B cell (primary cell): Measurements from ENCODE around the gene BPIFB6. TPM values are rescaled to one million over a fixed set of nuclear protein-coding genes. Genes with fewer than 3 reads are reported as not detected.

ENCODE experiments used
- ATAC-seq: fragments of 200-7000 bp; cut with Tn5 transposase; one replicate; pipeline ENCODE4 v1.10.0; 2021; ENCODE audit warnings: low read depth, mild to moderate bottlenecking, moderate number of reproducible peaks, moderate library complexity
- CTCF ChIA-PET: fragments of 350-600 bp; sonication (Branson Sonifier 250); formaldehyde crosslinking; loops from one replicate; lab custom pipeline; 2021; ENCODE audit warnings: antibody characterized with exemption, inconsistent platforms; lab: Charles Lee
- POLR2A ChIA-PET: fragments of 350-600 bp; sonication (Branson Sonifier 250); formaldehyde crosslinking; loops from one replicate; lab custom pipeline; 2021; ENCODE audit warnings: antibody characterized with exemption; lab: Charles Lee
- DNase-seq: peaks from one replicate; pipeline ENCODE4 v3.0.0; 2013
- H2AFZ ChIP-seq: 2 replicates; pipeline ENCODE4 v1.6.1; 2012; ENCODE audit warnings: mild to moderate bottlenecking, low read depth, low read length; ENCODE audit not compliant: insufficient read depth, poor library complexity, severe bottlenecking
- H3K27ac ChIP-seq, 2 donors: 1 replicate in 1 of 2; 2 replicates in 1 of 2; pipeline ENCODE4 v1.5.1; 2012 to 2013; ENCODE audit warnings: low read length in 2 of 2, mild to moderate bottlenecking in 2 of 2, moderate library complexity in 1 of 2
- H3K27me3 ChIP-seq, 4 experiments: fragments of 200-600 bp in 1 of 4; sonication (generic) in 1 of 4; replicated peaks in 1 of 4; 1 replicate in 2 of 4; 2 replicates in 2 of 4; pipeline versions ENCODE4 v1.6.1 to v1.7.0; 2013 to 2016; ENCODE audit warnings: low read length in 3 of 4, mild to moderate bottlenecking in 2 of 4, mixed read lengths in 1 of 4, moderate library complexity in 1 of 4; ENCODE audit not compliant: insufficient read depth in 4 of 4, control insufficient read depth in 3 of 4; ENCODE audit errors: control extremely low read depth in 1 of 4
- H3K36me3 ChIP-seq, 2 experiments: replicated peaks in 1 of 2; 1 replicate in 1 of 2; 2 replicates in 1 of 2; pipeline versions ENCODE4 v1.6.1 to v1.7.1; 2013; ENCODE audit warnings: low read length in 1 of 2; ENCODE audit not compliant: insufficient read depth in 2 of 2, control insufficient read depth in 1 of 2; ENCODE audit errors: control extremely low read depth in 1 of 2, extremely low read depth in 1 of 2
- H3K4me1 ChIP-seq, 2 donors: fragments of 200-600 bp in 1 of 2; sonication (generic) in 1 of 2; 1 replicate in 1 of 2; 2 replicates in 1 of 2; pipeline versions ENCODE4 v1.5.1 to v1.6.1; 2013 to 2017; ENCODE audit warnings: low read length in 2 of 2; ENCODE audit not compliant: control insufficient read depth in 2 of 2, insufficient read depth in 2 of 2
- H3K4me2 ChIP-seq: replicated peaks from 2 replicates; pipeline ENCODE3; 2012; ENCODE audit warnings: mild to moderate bottlenecking, low read depth, low read length; ENCODE audit not compliant: poor library complexity, severe bottlenecking
- H3K4me3 ChIP-seq, 5 experiments: fragments of 200-600 bp in 1 of 5; sonication (generic) in 1 of 5; 1 replicate in 3 of 5; 2 replicates in 2 of 5; pipeline versions ENCODE4 v1.5.1 to v1.7.0; 2011 to 2016; ENCODE audit warnings: low read length in 4 of 5, mild to moderate bottlenecking in 4 of 5, low read depth in 2 of 5, control low read depth in 1 of 5, moderate library complexity in 1 of 5; ENCODE audit not compliant: insufficient read depth in 1 of 5; ENCODE audit errors: control extremely low read depth in 1 of 5, extremely low read depth in 1 of 5
- H3K79me2 ChIP-seq: fragments of 200-600 bp; sonication (generic); one replicate; pipeline ENCODE4 v1.6.0; 2016; ENCODE audit warnings: low read length; ENCODE audit not compliant: control insufficient read depth, insufficient read depth
- H3K9ac ChIP-seq: fragments of 200-600 bp; sonication (generic); 2 replicates; pipeline ENCODE4 v1.6.1; 2017; ENCODE audit warnings: mild to moderate bottlenecking, low read length, moderate library complexity
- H3K9me3 ChIP-seq, 3 donors: one replicate each; pipeline versions ENCODE4 v1.6.1 to v1.7.1; 2013; ENCODE audit warnings: low read length in 2 of 3; ENCODE audit not compliant: control insufficient read depth in 2 of 3, insufficient read depth in 1 of 3; ENCODE audit errors: control extremely low read depth in 1 of 3
- H4K20me1 ChIP-seq: 2 replicates; pipeline ENCODE4 v1.6.0; 2012; ENCODE audit warnings: mild to moderate bottlenecking, low read length; ENCODE audit not compliant: insufficient read depth, control insufficient read depth, poor library complexity, severe bottlenecking
- H3K27ac Mint-ChIP-seq: one replicate; pipeline ENCODE4 v1.8.0; 2021; ENCODE audit warnings: mixed read lengths
- H3K27me3 Mint-ChIP-seq: one replicate; pipeline ENCODE4 v1.8.0; 2021; ENCODE audit warnings: mixed read lengths
- H3K4me1 Mint-ChIP-seq: one replicate; pipeline ENCODE4 v1.8.0; 2021; ENCODE audit warnings: mixed read lengths
- H3K4me3 Mint-ChIP-seq: one replicate; pipeline ENCODE4 v1.8.0; 2021; ENCODE audit warnings: mixed read lengths
- H3K9me3 Mint-ChIP-seq: one replicate; pipeline ENCODE4 v1.8.0; 2022; ENCODE audit warnings: mixed read lengths; ENCODE audit not compliant: insufficient read depth
- EZH2 ChIP-seq: IDR thresholded peaks from 2 replicates; pipeline ENCODE4 v1.6.1; 2012; ENCODE audit warnings: borderline replicate concordance, low read depth, mild to moderate bottlenecking, moderate library complexity, low read length; ENCODE audit not compliant: insufficient read depth, poor library complexity, severe bottlenecking
- WGBS: methylation state at CpG from one replicate; pipeline ENCODE4 v1.1.5; 2013; ENCODE audit warnings: missing lambda C conversion rate; ENCODE audit not compliant: insufficient coverage; 5-methylcytosine and 5-hydroxymethylcytosine counted together
- intact Hi-C: fragments of 100-400 bp; cut with micrococcal nuclease; formaldehyde crosslinking; loops from one replicate; pipeline ENCODE4 v1.10.0; 2022
- polyA plus RNA-seq: library from polyadenylated mRNA; depleted of rRNA; stranded (reverse); fragments of >200 nt; gene quantifications from 2 replicates; pipeline ENCODE4 v1.2.3, GENCODE V29; 2012
- total RNA-seq, 2 donors: library from RNA; stranded (reverse); fragments of 120-200 nt in 1 of 2; gene quantifications; 1 replicate in 1 of 2; 2 replicates in 1 of 2; pipeline versions ENCODE4 v1.2.3 to v1.2.4, GENCODE V29; 2013 to 2022
- TF ChIP-seq, protein P1 (sequence below): fragments of 200-600 bp; IDR thresholded peaks from one replicate; pipeline ENCODE4 v1.8.0; 2022; ENCODE audit warnings: antibody characterized with exemption, mild to moderate bottlenecking

The BPIFB6 gene
- total and polyA plus RNA-seq, 2 donors (not counting 1 experiment from before 2014, with no cell fraction given), result not detected

DNA sequence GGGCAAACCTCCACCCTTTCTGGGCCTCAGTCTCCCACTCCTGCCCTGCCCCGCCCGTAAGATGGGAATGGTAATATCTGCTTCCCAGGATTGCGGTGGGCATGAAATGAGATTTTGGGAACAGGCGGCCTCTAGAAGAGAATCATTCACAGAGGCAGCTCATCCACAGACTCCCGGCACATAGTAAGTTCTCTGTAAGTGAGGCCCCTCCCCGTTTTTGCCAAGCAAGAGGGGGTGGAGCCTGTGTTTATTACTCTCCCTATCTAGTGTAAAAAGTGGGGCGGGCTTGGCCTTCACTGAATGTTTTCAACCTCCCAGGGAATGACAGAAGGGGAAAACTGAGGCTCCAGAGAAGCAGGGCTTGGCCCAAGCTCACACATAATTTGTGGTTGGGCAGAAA, 47.3 kb upstream of the BPIFB6 start:
- no peaks in the 10 kb centered on the region for H3K36me3 ChIP-seq
- no peaks in the 10 kb centered on the region for H3K4me1 Mint-ChIP-seq
- no peaks in the 10 kb centered on the region for H3K4me1 ChIP-seq
- H3K27ac Mint-ChIP-seq, result no peak overlapping the region
- H3K4me3 Mint-ChIP-seq, result no peak overlapping the region
- no peaks in the 10 kb centered on the region for H3K27me3 Mint-ChIP-seq
- H3K9me3 ChIP-seq, result peaks cover 0 to 5% (median 0%) of the 10 kb centered on the region in 3 donors
- POLR2A ChIA-PET, result no interaction called here
- no peak for DNase-seq
- H3K4me3 ChIP-seq, result no peak overlapping the region
- H3K27ac ChIP-seq, result no peak overlapping the region
- intact Hi-C loops, result no loop called here
- 84% methylated on average over 6 of the region's 7 CpGs for WGBS
- CTCF ChIA-PET, result no interaction called here
- H3K9ac ChIP-seq, result no peak overlapping the region
- H3K4me2 ChIP-seq, result no peak overlapping the region
- no peaks in the 10 kb centered on the region for H3K79me2 ChIP-seq
- H4K20me1 ChIP-seq, result no peaks in the 10 kb centered on the region
- H3K27me3 ChIP-seq, result no peaks in the 10 kb centered on the region
- no peak overlapping the region for H2AFZ ChIP-seq
- no peak for ATAC-seq
- no peaks in the 10 kb centered on the region for H3K9me3 Mint-ChIP-seq
- TF ChIP-seq EZH2, result no peak
- TF ChIP-seq, protein P1, sequence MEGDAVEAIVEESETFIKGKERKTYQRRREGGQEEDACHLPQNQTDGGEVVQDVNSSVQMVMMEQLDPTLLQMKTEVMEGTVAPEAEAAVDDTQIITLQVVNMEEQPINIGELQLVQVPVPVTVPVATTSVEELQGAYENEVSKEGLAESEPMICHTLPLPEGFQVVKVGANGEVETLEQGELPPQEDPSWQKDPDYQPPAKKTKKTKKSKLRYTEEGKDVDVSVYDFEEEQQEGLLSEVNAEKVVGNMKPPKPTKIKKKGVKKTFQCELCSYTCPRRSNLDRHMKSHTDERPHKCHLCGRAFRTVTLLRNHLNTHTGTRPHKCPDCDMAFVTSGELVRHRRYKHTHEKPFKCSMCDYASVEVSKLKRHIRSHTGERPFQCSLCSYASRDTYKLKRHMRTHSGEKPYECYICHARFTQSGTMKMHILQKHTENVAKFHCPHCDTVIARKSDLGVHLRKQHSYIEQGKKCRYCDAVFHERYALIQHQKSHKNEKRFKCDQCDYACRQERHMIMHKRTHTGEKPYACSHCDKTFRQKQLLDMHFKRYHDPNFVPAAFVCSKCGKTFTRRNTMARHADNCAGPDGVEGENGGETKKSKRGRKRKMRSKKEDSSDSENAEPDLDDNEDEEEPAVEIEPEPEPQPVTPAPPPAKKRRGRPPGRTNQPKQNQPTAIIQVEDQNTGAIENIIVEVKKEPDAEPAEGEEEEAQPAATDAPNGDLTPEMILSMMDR, result no peak

DNA sequence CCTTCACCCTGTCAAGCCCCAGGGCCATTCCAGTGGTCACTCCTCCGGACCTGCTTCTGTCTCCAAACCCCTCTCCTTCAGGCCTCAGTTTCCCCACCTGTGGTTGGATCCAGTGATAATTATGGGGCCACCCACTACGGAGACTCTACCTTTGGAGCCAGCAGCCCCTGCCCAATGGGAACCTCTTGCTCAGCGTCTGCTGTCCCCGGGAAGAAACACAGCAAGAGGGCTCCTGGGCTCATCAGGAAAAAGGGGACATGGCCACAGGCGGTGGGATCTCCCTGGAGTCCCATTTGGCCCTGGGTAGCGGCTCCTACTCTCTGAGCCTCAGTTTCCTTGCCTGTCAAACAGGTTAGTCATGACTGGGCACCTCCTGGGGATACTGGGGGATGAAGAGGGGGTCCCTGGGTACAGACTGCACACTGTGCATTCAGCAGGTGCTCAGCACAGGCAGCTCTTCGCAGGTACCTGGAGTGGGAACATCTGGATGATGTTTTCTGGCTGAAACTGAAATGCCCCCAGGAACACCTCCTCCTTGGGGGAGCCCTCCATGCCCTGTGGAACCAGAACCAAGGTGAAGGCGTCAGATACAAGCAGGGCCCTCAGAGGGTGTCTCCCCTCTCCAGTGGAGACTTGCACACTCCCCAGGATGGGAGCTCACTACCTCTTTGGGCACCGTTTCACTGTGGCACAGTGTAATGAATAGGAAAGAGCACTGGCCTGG, 46.7 kb upstream of the BPIFB6 start:
- TF ChIP-seq, protein P1, result no peak
- TF ChIP-seq EZH2, result no peak

More for the DNA sequence above, 46.7 kb upstream of the BPIFB6 start:
- Mint-ChIP-seq H3K4me3 (no peak overlapping the region), H3K4me1 (no peaks in the 10 kb centered on the region), H3K27ac (no peak overlapping the region), H3K9me3 (no peaks in the 10 kb centered on the region), H3K27me3 (no peaks in the 10 kb centered on the region)
- ATAC-seq, result no peak
- no peak overlapping the region for H3K27ac ChIP-seq
- 94% methylated on average over 8 of the region's 9 CpGs for WGBS
- H3K9ac ChIP-seq, result no peak overlapping the region
- POLR2A ChIA-PET, result no interaction called here
- H3K4me1 ChIP-seq, result no peaks in the 10 kb centered on the region
- CTCF ChIA-PET, result no interaction called here
- no peaks in the 10 kb centered on the region for H3K27me3 ChIP-seq
- intact Hi-C loops, result no loop called here
- no peaks in the 10 kb centered on the region for H3K9me3 ChIP-seq
- no peak for DNase-seq
- no peaks in the 10 kb centered on the region for H3K79me2 ChIP-seq
- H2AFZ ChIP-seq, result no peak overlapping the region
- H3K4me2 ChIP-seq, result no peak overlapping the region
- no peaks in the 10 kb centered on the region for H3K36me3 ChIP-seq
- H4K20me1 ChIP-seq, result no peaks in the 10 kb centered on the region
- H3K4me3 ChIP-seq, result no peak overlapping the region
